Nephron progenitor cell (in vitro differentiated cells): ENCODE results near the gene CIDEC.
A peak's percentile ranks its signal among the peaks of the same experiment; 100 is the strongest.

ENCODE experiments used
- DNase-seq: peaks from one replicate; pipeline ENCODE4 v3.0.0; 2021
- H3K27ac Mint-ChIP-seq: 2 replicates; pipeline ENCODE4 v1.8.0; 2021; ENCODE audit warnings: mild to moderate bottlenecking, moderate library complexity, mixed read lengths
- H3K27me3 Mint-ChIP-seq: 2 replicates; pipeline ENCODE4 v1.8.0; 2021; ENCODE audit warnings: mild to moderate bottlenecking, low read depth, mixed read lengths; ENCODE audit not compliant: poor library complexity
- H3K36me3 Mint-ChIP-seq: 2 replicates; pipeline ENCODE4 v1.8.0; 2021; ENCODE audit warnings: low read depth, mixed read lengths
- H3K4me1 Mint-ChIP-seq: 2 replicates; pipeline ENCODE4 v1.8.0; 2021; ENCODE audit warnings: mixed read lengths
- H3K4me3 Mint-ChIP-seq: 2 replicates; pipeline ENCODE4 v1.8.0; 2021; ENCODE audit warnings: mild to moderate bottlenecking, moderate library complexity, mixed read lengths
- H3K9me3 Mint-ChIP-seq: 2 replicates; pipeline ENCODE4 v1.8.0; 2021; ENCODE audit warnings: mild to moderate bottlenecking, moderate library complexity, mixed read lengths
- CTCF ChIP-seq: fragments of 200-600 bp; sonication (generic); IDR thresholded peaks from 2 replicates; pipeline ENCODE4 v1.5.0; 2021; ENCODE audit warnings: antibody characterized with exemption

Gene CIDEC

GRCh38 chr3:9863058-9863772, 16.8 kb downstream of the CIDEC start:
- Mint-ChIP-seq H3K36me3 (no peaks in the 10 kb centered on the region), H3K9me3 (no peaks in the 10 kb centered on the region), H3K27me3 (peaks cover 14% of the 10 kb centered on the region), H3K4me1 (peaks cover 24% of the 10 kb centered on the region), H3K4me3 (no peak overlapping the region), H3K27ac (no peak overlapping the region)
- DNase-seq, result no peak
- no peak for TF ChIP-seq CTCF

- Mint-ChIP-seq H3K9me3 (no peaks in the 10 kb centered on the region), H3K36me3 (no peaks in the 10 kb centered on the region), H3K27ac (no peak overlapping the region), H3K4me1 (peaks cover 24% of the 10 kb centered on the region), H3K4me3 (peak overlapping the region; percentile 58), H3K27me3 (peaks cover 14% of the 10 kb centered on the region)
- TF ChIP-seq CTCF, result peak; percentile 34
- peak; percentile 84 for DNase-seq
Measured at GRCh38 chr3:9862391-9863057, 17.5 kb downstream of the CIDEC start.

GRCh38 chr3:9861626-9862130, 18.4 kb downstream of the CIDEC start:
- H3K27me3 Mint-ChIP-seq, result peaks cover 12% of the 10 kb centered on the region
- H3K4me3 Mint-ChIP-seq, result peak overlapping the region; percentile 58
- peaks cover 24% of the 10 kb centered on the region for H3K4me1 Mint-ChIP-seq
- no peaks in the 10 kb centered on the region for H3K36me3 Mint-ChIP-seq
- no peak for DNase-seq
- no peaks in the 10 kb centered on the region for H3K9me3 Mint-ChIP-seq
- no peak for TF ChIP-seq CTCF
- H3K27ac Mint-ChIP-seq, result no peak overlapping the region

- Mint-ChIP-seq H3K4me3 (no peak overlapping the region), H3K9me3 (no peaks in the 10 kb centered on the region)
Measured at GRCh38 chr3:9861201-9861600, 18.9 kb downstream of the CIDEC start.

GRCh38 chr3:9859530-9860025, 20.5 kb downstream of the CIDEC start:
- no peak for TF ChIP-seq CTCF
- no peak overlapping the region for H3K27ac Mint-ChIP-seq
- no peaks in the 10 kb centered on the region for H3K36me3 Mint-ChIP-seq
- peaks cover 4% of the 10 kb centered on the region for H3K27me3 Mint-ChIP-seq
- no peak overlapping the region for H3K4me3 Mint-ChIP-seq
- no peak for DNase-seq
- peaks cover 27% of the 10 kb centered on the region for H3K4me1 Mint-ChIP-seq
- H3K9me3 Mint-ChIP-seq, result no peaks in the 10 kb centered on the region

More at GRCh38 chr3:9861201-9861600, 18.9 kb downstream of the CIDEC start:
- TF ChIP-seq CTCF, result no peak
- DNase-seq, result no peak
- H3K27me3 Mint-ChIP-seq, result peaks cover 9% of the 10 kb centered on the region
- H3K36me3 Mint-ChIP-seq, result no peaks in the 10 kb centered on the region
- peaks cover 24% of the 10 kb centered on the region for H3K4me1 Mint-ChIP-seq
- H3K27ac Mint-ChIP-seq, result no peak overlapping the region
